DND-41 (cell line): ENCODE data around the gene ASTN1.

Experiments
- EZH2 ChIP-seq: IDR thresholded peaks from 3 replicates; pipeline ENCODE4 v1.6.1; 2012; ENCODE audit warnings: borderline replicate concordance, low read depth, mild to moderate bottlenecking, moderate library complexity, low read length, inconsistent platforms; ENCODE audit not compliant: severe bottlenecking
- TF ChIP-seq, protein P1 (sequence below): IDR thresholded peaks from 2 replicates; pipeline ENCODE4 v1.5.1; 2012; ENCODE audit warnings: borderline replicate concordance, low read length, moderate library complexity, mild to moderate bottlenecking; ENCODE audit not compliant: poor library complexity, severe bottlenecking; ENCODE audit errors: extremely low read depth

DNA sequence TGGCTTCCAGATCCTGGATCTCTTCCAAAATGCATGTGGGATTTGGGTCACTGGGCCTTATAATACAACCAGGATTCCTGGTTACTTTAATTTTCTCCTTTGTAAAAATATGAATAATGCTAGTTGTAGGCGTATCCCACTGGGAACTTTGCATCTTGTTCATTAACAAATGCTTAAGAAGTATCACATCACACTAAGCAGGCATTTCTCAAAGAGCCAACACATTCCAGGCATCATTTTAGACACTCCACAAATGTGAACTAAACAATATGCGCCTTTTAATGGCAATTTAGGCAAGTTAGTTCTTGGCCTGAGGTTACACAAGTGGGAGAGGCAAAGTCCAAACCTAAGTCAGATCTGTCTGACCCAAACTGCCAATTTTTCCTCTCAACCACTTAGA, 22.1 kb upstream of the ASTN1 start:
- TF ChIP-seq, protein P1, sequence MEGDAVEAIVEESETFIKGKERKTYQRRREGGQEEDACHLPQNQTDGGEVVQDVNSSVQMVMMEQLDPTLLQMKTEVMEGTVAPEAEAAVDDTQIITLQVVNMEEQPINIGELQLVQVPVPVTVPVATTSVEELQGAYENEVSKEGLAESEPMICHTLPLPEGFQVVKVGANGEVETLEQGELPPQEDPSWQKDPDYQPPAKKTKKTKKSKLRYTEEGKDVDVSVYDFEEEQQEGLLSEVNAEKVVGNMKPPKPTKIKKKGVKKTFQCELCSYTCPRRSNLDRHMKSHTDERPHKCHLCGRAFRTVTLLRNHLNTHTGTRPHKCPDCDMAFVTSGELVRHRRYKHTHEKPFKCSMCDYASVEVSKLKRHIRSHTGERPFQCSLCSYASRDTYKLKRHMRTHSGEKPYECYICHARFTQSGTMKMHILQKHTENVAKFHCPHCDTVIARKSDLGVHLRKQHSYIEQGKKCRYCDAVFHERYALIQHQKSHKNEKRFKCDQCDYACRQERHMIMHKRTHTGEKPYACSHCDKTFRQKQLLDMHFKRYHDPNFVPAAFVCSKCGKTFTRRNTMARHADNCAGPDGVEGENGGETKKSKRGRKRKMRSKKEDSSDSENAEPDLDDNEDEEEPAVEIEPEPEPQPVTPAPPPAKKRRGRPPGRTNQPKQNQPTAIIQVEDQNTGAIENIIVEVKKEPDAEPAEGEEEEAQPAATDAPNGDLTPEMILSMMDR: no peak
- TF ChIP-seq EZH2: no peak
